HG03432 (cell line): ENCODE measurements around the gene MRPL39.
"Not testable (repeated sequence)": the region's sequence is repeated elsewhere in the genome, so short reads cannot be mapped to it uniquely, and the experiment has no call there.

Experiments
- ATAC-seq: cut with Tn5 transposase; IDR thresholded peaks from one replicate; pipeline ENCODE4 v1.9.1; 2021; ENCODE audit warnings: mild to moderate bottlenecking, moderate library complexity; ENCODE audit not compliant: unreplicated experiment

MRPL39 gene

DNA sequence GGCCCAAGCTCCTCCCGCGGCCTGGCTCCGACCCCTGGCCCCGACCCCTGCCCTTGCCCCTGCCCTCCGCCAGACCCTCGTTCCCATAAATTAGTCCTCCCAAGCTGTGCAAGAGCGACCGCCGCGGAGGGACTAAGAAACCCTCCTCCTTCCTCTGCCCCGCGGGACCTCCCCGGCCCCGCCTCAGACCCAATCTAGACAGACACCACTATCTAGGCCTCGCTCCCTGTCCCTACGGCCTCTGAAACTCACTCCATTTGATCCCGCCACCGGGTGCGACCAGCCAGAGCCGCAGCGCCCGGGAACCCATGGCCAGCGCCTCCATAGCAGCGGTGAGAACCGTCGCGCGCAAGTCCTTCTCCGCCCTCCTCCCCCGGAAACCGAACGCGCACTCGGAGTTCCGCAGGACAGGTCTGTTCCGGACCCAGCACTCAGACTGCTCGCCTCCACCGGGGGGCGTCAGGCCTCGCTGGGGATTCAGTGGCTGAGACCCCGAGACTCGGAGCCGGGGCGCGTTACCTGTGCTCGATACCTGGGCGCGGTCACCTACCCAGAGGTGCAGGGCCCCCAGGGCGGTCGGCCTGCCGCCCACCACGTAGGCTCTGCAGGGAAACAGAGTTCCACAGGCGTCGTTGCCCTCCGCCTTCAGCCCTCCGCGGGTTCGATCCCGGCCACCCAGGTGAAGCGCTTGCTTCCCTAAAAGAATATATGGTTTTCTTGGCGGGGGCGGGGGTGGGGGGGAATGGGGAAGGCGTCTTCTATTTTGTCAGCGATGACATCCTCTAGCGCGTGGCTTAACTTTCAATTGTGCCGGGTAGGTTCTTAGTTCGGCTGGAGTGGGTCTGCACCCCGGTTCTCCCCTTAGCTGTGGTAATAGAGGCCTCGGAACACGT is at the start of gene MRPL39:
TSS of gene MRPL39 (minus strand) at position 331 of the 893 bp plus-strand sequence. CDS start at position 325, 6 bp downstream.
- ATAC-seq, result peak; percentile 97

DNA sequence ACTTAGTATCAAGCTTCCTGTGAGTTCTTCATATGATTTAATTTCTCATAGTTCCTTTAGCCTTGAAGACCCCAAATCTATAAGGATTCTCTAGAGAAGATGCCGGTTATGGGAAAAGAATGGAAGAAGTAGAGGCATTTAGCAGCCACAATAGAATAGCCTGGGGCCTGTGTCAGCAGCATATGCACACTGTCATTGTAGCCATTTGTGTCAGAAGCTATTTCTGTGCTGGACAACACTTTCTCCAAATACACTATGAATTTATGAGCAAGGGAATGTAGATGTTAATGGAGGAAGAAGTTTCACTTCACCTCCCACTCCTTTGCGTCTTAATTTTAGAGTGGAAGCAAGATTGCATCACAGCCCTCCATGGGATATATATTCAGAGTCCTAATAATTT is 49.1 kb upstream of the MRPL39 start:
- no peak for ATAC-seq

DNA sequence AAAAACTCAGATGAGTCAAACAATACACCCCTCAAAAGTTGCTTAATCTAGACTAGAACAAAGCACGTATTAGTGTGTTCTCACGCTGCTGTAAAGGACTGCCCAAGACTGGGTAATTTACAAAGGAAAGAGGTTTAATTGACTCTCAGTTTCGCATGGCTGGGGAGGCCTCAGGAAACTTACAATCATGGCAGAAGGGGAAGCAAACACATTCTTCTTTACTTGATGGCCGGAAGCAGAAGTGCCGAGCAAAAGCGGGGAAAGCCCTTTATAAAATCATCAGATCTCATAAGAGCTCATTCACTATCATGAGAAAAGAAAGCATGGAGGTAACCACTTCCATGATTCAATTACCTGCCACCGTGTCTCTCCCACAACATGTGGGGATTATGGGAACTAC is 41.9 kb upstream of the MRPL39 start:
- no peak for ATAC-seq

DNA sequence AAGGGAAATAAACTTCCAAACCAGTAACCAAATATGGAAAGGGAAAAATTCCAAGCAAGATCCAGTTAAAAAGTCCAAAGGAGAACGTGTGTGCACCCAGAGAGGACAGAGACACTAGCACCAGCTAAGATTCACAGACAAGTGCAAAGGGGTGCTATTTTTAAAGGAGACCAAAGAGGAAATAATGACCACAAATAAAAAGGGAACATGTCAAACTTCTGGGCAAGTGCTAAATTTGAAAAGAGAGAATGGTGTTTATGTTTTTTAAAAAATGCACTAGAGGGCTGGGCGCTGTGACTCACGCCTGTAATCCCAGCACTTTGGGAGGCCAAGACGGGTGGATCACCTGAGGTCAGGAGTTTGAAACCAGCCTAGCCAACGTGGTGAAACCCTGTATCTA is 40.4 kb upstream of the MRPL39 start:
- no peak for ATAC-seq

DNA sequence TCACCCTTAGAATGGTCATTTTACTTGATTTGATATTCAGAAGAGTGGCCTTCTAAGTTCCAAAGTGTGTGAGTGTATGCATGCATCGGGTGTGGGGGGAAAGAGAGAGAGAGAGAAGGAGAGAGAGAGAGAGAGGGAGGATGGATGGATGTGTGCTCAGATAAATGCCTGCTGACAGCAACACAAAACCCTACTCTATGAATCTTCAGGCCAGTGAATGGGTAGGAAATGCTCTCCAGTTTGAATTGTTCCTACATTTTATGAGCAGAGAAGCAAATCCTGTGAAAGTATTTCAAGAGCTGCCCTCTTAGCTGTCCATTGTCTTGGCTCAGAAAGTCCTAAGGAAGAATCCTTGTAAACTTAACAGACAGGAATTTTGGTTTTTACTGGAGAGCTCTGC is 39.2 kb upstream of the MRPL39 start:
- no peak for ATAC-seq

DNA sequence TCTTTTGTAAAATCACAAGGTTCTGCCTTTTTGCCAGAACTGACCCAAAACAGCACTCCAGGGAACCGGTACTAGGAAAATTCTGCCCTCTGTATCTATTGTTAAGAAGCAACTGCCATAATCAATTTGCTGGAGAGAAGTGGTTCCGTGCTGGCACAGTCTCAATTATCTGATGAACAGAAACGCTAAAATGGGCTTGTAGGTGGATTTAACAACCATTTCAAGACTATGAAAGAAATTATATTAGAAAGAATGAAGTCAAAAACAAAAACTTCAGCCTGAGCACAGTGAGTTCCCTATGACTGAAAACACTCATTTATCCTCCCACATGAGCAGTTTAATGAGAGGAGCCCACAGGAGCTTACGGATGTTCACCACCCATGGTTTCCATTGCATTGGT is 36.2 kb upstream of the MRPL39 start:
- no peak for ATAC-seq

DNA sequence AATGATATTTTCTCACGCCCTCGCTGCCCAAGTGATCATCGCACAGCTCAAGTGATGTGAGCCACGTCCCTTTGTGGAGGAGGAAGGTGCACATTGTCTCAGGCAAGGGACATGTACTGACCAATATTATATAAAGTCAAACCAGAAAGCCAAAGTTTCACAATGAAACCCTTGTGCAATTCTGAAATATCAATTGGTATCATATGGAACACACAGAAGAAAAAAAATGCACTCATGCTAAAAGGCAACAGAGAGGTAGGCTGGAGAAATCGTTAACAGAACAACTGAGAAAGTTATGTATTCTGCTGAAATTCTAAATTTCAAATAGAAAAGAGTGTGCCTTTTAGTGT is 33.6 kb upstream of the MRPL39 start:
- ATAC-seq, result no peak

DNA sequence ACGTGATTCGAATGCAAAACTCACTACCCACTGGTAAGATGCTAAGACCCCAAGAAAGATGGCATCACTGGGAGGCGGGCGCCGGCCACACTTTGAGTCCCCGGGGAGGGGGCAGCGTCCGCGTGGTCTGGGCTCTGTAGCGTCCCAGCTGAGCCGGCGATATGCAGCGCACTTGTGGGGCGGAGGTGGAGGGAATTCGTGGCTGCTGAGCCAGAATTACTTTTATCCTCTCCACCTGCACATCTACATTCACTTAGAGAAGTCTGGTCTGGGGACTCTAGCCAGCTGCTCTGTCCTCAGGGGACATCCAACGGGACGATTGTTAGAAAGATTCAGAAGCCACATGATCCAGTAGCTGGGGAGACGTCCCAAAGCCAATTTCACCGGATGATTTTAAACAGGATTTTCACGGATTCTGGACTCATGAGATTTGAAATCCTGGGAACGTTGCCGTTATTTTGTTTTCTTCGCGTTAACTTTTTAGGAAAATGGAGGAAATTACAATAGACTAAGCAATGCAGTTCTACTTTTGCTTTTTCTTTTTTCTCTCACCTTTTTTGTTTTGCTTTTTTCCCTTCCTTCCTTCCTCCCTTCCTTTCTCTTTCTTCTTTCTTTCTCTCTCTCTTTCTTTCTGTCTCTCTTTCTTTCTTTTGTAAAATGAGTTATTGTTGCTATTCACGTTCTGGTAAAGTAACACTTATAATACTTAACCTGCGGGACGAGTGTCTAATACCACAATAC is 33.1 kb upstream of the MRPL39 start:
- ATAC-seq, result peak; percentile 32

DNA sequence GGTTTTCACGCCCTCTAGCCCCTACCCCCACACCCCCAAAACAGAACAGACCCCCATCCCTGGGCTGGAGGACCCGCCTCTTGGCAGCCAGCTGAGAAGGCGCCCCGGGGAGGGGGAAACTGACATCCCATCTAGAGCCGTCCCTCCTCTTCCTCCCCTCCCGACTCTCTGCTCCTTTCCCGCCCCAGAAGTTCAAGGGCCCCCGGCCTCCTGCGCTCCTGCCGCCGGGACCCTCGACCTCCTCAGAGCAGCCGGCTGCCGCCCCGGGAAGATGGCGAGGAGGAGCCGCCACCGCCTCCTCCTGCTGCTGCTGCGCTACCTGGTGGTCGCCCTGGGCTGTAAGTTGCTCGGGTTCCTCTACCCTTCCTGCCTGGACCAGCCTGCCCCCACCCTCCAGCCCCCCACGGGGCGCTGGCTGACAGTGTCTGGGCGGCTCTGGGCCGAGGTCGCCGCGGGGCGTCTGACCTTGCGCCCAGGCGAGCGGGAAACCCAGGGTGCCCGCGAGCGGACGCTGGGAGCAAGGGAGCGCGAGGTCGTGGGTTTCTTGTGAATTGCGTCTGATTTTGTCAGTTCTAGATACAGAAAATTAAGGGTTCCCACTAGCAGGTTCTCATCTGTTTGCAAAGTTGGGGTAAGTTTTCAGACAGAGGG is 32.4 kb upstream of the MRPL39 start:
- ATAC-seq, result peak; percentile 80

DNA sequence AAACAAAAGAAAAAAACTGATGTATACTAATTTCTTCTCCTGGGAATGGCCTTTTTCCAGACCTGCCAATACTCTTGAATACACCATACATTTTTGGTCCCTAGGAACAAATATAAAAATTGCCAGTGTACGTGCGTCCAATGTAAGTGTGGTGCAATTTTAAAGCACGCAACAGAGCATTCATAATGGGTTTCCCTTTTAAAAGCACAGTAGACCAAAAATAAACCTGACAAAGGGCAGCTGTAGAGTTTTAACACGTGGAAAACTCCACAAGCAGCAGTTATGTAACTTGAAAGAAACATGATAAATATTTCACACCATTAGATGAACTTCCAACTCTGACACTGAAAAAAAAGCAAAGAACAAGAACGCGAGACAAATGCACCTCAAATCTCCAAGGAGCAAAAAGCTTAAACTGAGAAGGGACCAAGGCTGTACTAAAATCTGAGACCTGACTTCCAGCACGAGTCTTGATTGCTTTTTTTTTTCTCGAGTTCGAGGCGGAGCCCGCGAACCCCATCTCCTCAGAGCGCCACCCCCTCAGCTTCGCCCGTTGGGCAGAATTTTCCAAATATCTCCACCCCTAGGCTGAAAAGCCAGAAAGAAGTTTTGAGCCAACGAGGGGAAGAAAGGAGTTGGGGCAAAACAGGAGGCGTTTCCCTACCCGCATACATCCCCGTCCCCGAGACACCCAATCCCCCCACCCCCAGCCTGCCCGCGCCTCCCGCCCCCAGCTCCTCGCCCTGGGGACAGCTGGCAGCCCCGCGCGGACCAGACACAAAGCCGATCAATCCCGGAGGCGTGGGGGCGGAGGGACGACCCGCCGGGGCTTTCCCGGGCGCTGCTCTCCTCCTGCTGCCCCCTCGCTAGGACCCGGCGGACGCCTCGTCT is 31.6 kb upstream of the MRPL39 start, which contains the start of gene JAM2:
TSS of gene JAM2 (plus strand) at position 599 of the 891 bp plus-strand sequence. CDS start 564 bp downstream, outside the sequence.
- peak; percentile 69 for ATAC-seq

DNA sequence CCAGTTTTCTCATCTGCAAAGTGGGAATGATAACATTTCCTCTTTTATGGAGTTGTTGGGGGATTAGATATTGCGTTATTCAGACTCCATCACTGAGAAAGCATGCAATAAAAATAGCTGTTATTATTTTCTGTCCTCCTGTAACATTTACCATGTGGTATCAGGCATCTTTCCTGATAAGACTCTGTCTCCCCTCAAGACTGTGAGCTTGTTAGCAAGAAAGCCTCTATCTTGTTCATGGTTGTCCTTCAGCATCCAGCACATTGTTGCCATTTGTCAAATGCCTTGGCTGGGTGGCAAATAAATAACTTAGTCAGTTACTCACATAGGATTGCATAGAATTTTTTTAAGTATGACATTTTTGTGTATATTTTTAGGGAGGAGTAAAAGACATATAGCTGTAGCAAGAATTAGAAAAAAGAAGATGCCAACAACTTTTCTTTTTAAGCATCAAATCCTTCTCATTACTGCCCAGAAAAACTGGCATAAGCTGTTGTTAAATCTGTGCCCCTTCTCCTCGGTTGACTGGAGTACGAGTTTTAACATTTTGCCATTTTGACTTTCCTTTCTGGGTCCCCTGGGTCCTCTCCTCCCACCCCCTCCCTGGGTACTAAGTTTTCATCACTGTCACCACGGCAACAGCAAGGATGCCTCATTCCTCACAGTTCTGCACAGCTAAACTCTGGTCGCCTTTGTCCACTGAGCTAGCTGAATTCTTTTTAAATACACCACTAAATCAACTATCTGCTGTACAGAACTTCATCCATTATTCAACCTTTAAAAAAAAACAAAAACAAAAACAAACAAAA is 30.8 kb upstream of the MRPL39 start:
- ATAC-seq, result no peak

DNA sequence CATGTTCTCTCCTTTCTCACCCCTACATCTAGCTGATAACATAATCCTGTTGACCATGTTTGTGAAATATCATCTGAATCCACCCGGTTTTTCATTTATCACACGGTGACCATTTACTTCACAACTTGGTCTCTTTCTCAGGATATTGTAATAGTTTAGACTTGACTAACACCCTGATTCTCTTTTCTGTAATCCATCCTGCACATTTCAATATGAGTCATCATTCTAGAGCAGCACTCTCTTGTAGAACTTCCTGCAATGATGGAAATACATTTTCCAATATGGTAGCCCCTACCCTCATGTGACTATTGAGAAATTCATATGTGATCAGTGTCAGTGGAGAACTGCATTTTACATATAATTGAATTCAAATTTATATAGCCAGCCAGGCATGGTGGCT is 29.4 kb upstream of the MRPL39 start:
- ATAC-seq, result no peak

DNA sequence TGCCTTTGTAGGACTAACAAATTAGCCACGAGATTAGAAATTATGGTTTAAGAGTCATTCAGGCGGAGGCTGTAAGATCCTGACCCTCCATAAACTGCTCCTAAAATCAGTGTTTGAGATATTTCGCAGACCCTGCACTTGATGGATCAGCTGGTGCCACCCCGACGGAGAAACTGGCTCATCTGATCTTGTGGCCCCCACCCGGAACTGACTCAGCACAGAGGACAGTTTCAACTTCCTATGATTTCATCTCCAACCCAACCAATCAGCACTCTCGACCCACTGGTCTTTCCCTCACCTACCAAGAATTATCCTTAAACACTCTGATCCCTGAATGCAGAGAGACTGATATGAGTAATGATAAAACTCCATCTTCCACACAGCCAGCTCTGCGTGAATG is 28.0 kb upstream of the MRPL39 start:
- ATAC-seq, result no peak

DNA sequence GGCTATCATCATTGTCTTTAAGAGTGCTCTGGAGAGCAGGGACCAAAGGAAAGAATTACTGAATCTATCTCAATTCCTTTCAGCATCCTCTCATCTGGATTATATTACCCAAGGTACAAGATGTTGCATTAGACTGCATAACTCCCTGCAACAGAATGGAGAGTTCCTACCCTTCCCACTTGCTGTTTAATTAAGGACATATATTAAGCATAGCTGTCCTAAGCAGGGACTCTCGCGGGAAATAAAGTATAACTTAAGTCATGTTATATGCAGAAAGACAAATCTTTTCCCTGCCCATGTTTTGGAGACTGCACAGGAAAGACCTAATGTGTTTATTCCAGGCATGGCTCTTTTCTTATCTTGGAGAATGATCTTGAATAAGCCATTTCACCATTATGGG is 25.0 kb upstream of the MRPL39 start:
- no peak for ATAC-seq

DNA sequence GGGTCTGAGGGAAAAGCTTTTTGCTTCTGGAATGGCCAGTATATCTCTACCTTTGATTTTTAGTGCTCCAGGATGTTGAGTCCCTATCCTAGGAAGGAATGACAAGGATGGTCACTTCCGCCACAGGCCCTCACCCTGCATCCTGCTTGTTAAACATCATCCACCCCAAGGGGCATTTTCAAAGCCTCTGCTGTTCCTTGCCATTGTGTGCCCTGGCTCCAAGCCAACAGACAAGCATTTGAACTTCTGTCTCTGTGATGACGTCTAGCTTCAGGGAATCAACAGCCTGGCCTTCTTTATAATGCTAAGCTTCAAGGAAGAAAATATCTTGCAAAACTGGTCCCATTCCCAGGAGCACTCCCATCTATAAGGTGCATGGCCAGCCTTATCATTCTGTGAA is 19.5 kb upstream of the MRPL39 start:
- no peak for ATAC-seq

DNA sequence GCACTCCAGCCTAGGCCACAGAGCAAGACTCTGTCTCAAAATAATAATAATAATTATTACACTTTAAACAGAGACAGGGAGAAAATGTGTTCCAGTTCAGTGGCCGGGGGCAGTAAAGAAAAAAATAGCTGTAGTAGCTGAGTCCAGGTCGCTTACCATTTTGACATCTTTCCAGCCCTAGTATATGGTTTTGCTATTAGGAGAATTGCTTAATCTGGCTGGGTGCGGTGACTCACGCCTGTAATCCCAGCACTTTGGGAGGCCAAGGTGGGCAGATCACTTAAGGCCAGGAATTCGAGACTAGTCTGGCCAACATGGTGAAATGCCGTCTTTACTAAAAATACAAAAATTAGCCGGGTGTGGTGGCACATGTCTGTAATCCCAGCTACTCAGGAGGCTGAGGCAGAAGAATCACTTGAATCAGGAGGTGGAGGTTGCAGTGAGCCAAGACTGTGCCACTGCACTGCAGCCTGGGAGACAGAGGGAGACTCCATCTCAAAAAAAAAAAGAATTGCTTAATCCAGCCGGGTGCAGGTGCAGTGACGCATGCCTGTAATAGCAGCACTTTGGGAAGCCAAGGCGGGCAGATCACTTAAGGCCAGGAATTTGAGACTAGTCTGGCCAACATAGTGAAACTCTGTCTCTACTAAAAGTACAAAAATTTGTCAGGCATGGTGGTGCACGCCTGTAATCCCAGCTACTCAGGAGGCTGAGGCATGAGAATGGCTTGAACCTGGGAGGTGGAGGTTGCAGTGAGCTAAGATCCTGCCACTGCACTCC is 18.7 kb upstream of the MRPL39 start:
- not testable (repeated sequence) for ATAC-seq

DNA sequence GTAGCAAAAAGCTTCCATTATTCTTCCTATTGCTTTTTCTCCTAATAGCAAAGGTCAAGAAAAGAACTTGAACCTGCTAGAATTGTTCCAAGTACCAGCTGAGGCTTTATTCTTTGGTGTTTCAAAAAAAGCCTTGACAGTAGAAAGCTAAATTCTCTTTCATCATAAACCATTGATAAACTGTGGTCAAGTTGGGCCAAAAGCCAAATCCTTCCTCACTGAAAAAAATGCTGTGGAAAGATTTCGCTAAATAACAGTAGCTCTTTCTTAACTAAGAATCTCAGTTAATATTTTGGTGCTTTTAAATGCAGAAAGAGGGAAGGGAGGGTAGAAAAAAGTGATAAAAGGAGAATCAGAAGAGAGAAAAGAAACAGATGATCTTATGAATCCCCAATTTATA is 17.8 kb upstream of the MRPL39 start:
- no peak for ATAC-seq

DNA sequence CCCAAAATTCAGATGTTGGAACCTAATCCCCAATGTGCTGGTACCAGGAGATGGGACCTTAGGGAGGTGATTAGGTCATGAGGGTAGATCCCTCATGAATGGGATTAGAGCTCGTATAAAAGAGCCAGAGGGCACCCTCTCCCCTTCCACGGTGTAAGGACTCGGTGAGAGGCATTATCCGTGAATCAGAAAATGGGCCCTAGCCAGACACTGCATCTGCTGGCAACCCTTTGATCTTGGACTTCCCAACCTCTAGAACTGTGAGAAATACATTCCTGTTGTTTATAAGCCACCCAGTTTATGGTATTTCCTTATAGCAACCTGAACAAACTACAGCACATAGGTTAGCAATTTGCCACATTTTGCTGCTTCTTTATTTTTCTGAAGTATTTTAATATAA is 17.2 kb upstream of the MRPL39 start:
- no peak for ATAC-seq

DNA sequence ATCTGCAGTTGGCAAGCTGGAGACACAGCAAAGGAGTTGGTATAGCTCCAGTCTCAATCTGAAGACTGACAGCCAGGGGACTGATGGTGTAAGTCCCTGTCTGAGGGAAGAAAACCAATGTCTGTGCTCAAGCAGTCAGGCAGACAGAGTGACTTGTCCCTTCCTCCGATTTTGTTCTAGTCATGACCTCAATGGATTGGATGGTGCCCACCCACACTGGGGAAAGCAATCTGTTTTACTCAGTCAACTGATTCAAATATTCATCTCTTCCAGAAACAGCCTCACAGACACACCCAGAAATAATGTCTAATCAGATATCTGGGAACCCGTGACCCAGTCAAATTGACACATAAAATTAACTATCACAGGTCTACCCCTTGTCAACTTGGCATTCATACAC is 11.9 kb upstream of the MRPL39 start:
- ATAC-seq, result no peak
